WTC11 (cell line): Measurements from ENCODE around the gene SLC7A10. TPM values are rescaled to one million over a fixed set of nuclear protein-coding genes. Genes with fewer than 3 reads are reported as not detected.

Source experiments
- ATAC-seq: fragments of 200-7000 bp; cut with Tn5 transposase; 2 replicates; pipeline ENCODE4 v1.10.0; 2021; ENCODE audit warnings: mild to moderate bottlenecking, moderate library complexity
- CTCF ChIA-PET: fragments of 300-600 bp; sonication (Branson Sonifier 250); formaldehyde crosslinking; loops from one replicate; lab custom pipeline; 2021; ENCODE audit warnings: antibody characterized with exemption; lab: Charles Lee
- POLR2A ChIA-PET: fragments of 350-600 bp; sonication (Branson Sonifier 250); formaldehyde crosslinking; loops from one replicate; lab custom pipeline; 2021; ENCODE audit warnings: antibody characterized with exemption; lab: Charles Lee
- DNase-seq: peaks from one replicate; pipeline ENCODE4 v3.0.0; 2021; ENCODE audit warnings: low spot score
- H3K27ac Mint-ChIP-seq: 2 replicates; pipeline ENCODE4 v1.8.0; 2021; ENCODE audit warnings: mixed read lengths
- H3K27me3 Mint-ChIP-seq: 2 replicates; pipeline ENCODE4 v1.8.0; 2021; ENCODE audit warnings: low read depth, mild to moderate bottlenecking, moderate library complexity, mixed read lengths
- H3K36me3 Mint-ChIP-seq: 2 replicates; pipeline ENCODE4 v1.8.0; 2021; ENCODE audit warnings: mixed read lengths
- H3K4me1 Mint-ChIP-seq: 2 replicates; pipeline ENCODE4 v1.8.0; 2022; ENCODE audit warnings: mixed read lengths
- H3K4me3 Mint-ChIP-seq: 2 replicates; pipeline ENCODE4 v1.8.0; 2021; ENCODE audit warnings: mild to moderate bottlenecking, moderate library complexity, mixed read lengths
- H3K9me3 Mint-ChIP-seq: 2 replicates; pipeline ENCODE4 v1.8.0; 2021; ENCODE audit warnings: mixed read lengths
- ATF1 ChIP-seq: sonication (generic); formaldehyde crosslinking; IDR thresholded peaks from 2 replicates; pipeline ENCODE4 v1.8.1; 2023; ENCODE audit warnings: mild to moderate bottlenecking, moderate library complexity, missing genetic modification reagents
- CTCF ChIP-seq: fragments of 200-600 bp; IDR thresholded peaks from 2 replicates; pipeline ENCODE4 v1.8.0; 2022; ENCODE audit warnings: antibody characterized with exemption
- FOXK1 ChIP-seq: sonication (generic); formaldehyde crosslinking; IDR thresholded peaks from 2 replicates; pipeline ENCODE4 v1.8.0; 2022; ENCODE audit warnings: mild to moderate bottlenecking, moderate library complexity, missing genetic modification reagents
- GABPB1 ChIP-seq: sonication (generic); formaldehyde crosslinking; IDR thresholded peaks from 2 replicates; pipeline ENCODE4 v1.8.1; 2023; ENCODE audit warnings: mild to moderate bottlenecking, missing genetic modification reagents
- HMGXB4 ChIP-seq: sonication (generic); formaldehyde crosslinking; IDR thresholded peaks from 2 replicates; pipeline ENCODE4 v1.8.1; 2023; ENCODE audit warnings: mild to moderate bottlenecking, moderate library complexity, missing genetic modification reagents
- KAT7 ChIP-seq: sonication (generic); formaldehyde crosslinking; IDR thresholded peaks from 2 replicates; pipeline ENCODE4 v1.8.1; 2023; ENCODE audit warnings: missing genetic modification reagents, mild to moderate bottlenecking, borderline replicate concordance
- MXD4 ChIP-seq: fragments of 250-450 bp; sonication (Bioruptor Pico); IDR thresholded peaks from 2 replicates; pipeline ENCODE4 v1.8.0; 2021; ENCODE audit warnings: mild to moderate bottlenecking, moderate library complexity, borderline replicate concordance
- PRDM15 ChIP-seq: sonication (generic); formaldehyde crosslinking; IDR thresholded peaks from 2 replicates; pipeline ENCODE4 v1.8.0; 2022; ENCODE audit warnings: missing genetic modification reagents
- SMAD4 ChIP-seq: sonication (generic); formaldehyde crosslinking; IDR thresholded peaks from 2 replicates; pipeline ENCODE4 v1.8.0; 2022; ENCODE audit warnings: mild to moderate bottlenecking, missing genetic modification reagents
- SP1 ChIP-seq: sonication (generic); formaldehyde crosslinking; conservative IDR thresholded peaks from 2 replicates; pipeline ENCODE4 v1.8.1; 2022; ENCODE audit warnings: missing genetic modification reagents
- TCF7 ChIP-seq: sonication (generic); formaldehyde crosslinking; IDR thresholded peaks from 2 replicates; pipeline ENCODE4 v1.8.0; 2022; ENCODE audit warnings: mild to moderate bottlenecking, low read depth, missing genetic modification reagents, moderate library complexity
- ZBTB21 ChIP-seq: sonication (generic); formaldehyde crosslinking; IDR thresholded peaks from 2 replicates; pipeline ENCODE4 v1.8.1; 2023; ENCODE audit warnings: mild to moderate bottlenecking, missing genetic modification reagents, borderline replicate concordance
- ZNF138 ChIP-seq: sonication (generic); formaldehyde crosslinking; conservative IDR thresholded peaks from 2 replicates; pipeline ENCODE4 v1.8.1; 2022; ENCODE audit warnings: mild to moderate bottlenecking, moderate library complexity, missing genetic modification reagents
- ZNF416 ChIP-seq: fragments of 250-450 bp; sonication (Bioruptor Pico); IDR thresholded peaks from 2 replicates; pipeline ENCODE4 v1.9.0; 2021; ENCODE audit warnings: mild to moderate bottlenecking, inconsistent platforms
- ZSCAN18 ChIP-seq: fragments of 250-450 bp; sonication (Bioruptor Pico); IDR thresholded peaks from 2 replicates; pipeline ENCODE4 v2.1.2; 2022; ENCODE audit warnings: mild to moderate bottlenecking, moderate library complexity
- total RNA-seq: library from RNA; stranded (reverse); gene quantifications from 3 replicates; pipeline ENCODE4 v1.2.3, GENCODE V29; 2021

The SLC7A10 gene
- total RNA-seq, 1 experiment from 2014 or later: 4.2 TPM

GRCh38 chr19:33264881-33265445 lies 39.3 kb upstream of the SLC7A10 start:
- H3K27ac Mint-ChIP-seq: no peak overlapping the region; the same call in 1 of the 2 replicates
- CTCF ChIA-PET: interaction anchor here (1.1 kb wide), 1 partner anchor 130 kb away, joined by 3 read pairs; no protein-coding TSS in a partner anchor

GRCh38 chr19:33263325-33264023 lies 37.8 kb upstream of the SLC7A10 start:
- Mint-ChIP-seq H3K4me1 (peaks cover 3% of the 10 kb centered on the region), H3K9me3 (peaks cover under 1% of the 10 kb centered on the region; the same call in 1 of the 2 replicates), H3K27me3 (peaks cover 6% of the 10 kb centered on the region; the same call in 1 of the 2 replicates), H3K27ac (no peak overlapping the region), H3K4me3 (no peak overlapping the region), H3K36me3 (no peaks in the 10 kb centered on the region)
- ATAC-seq (no peak), DNase-seq (no peak)
- ChIA-PET CTCF (no interaction called here), POLR2A (no interaction called here)
- TF ChIP-seq ZSCAN18 (CRISPR knock-in tag) (no peak), PRDM15 (CRISPR knock-in tag) (no peak), ZBTB21 (CRISPR knock-in tag) (no peak)

More at GRCh38 chr19:33264881-33265445, 39.3 kb upstream of the SLC7A10 start:
- Mint-ChIP-seq H3K36me3 (no peaks in the 10 kb centered on the region), H3K27me3 (no peaks in the 10 kb centered on the region), H3K4me1 (peaks cover 3% of the 10 kb centered on the region), H3K9me3 (no peaks in the 10 kb centered on the region), H3K4me3 (no peak overlapping the region)
- TF ChIP-seq TCF7 (CRISPR knock-in tag): no peak
- no peak for TF ChIP-seq FOXK1 (CRISPR knock-in tag)
- no peak for TF ChIP-seq MXD4 (CRISPR knock-in tag)
- TF ChIP-seq PRDM15 (CRISPR knock-in tag): no peak
- TF ChIP-seq ZNF416 (CRISPR knock-in tag): no peak
- no peak for TF ChIP-seq GABPB1
- TF ChIP-seq CTCF: no peak
- no peak for TF ChIP-seq HMGXB4 (CRISPR knock-in tag)
- TF ChIP-seq ZNF138 (CRISPR knock-in tag): no peak
- TF ChIP-seq SP1 (CRISPR knock-in tag): no peak
- TF ChIP-seq SMAD4 (CRISPR knock-in tag): no peak
- TF ChIP-seq KAT7 (CRISPR knock-in tag): no peak
- no peak for TF ChIP-seq ATF1 (CRISPR knock-in tag)
- ATAC-seq: no peak
- POLR2A ChIA-PET: no interaction called here
- no peak for DNase-seq
